ENCODE data around the gene BBS9.

The BBS9 gene

GRCh38 chr7:33446551-33446950, 317.2 kb downstream of the BBS9 start:
- in situ Hi-C loops (cut with HindIII; ENCODE audit: low sequenced_read_pairs), result no loop called here
- TF ChIP-seq CTCF (IDR thresholded peaks at IDR 0.05; ENCODE audit: low read depth, low read length), result no peak
- DNase-seq (ENCODE audit: low read depth, low spot score), result no peak
- no peak overlapping the region for H3K4me3 ChIP-seq (ENCODE audit: low read depth, low read length)

- in situ Hi-C loops (cut with HindIII; ENCODE audit: low sequenced_read_pairs), result no loop called here
- H3K4me3 ChIP-seq (ENCODE audit: low read depth, low read length), result no peak overlapping the region
- DNase-seq (ENCODE audit: low read depth, low spot score), result peak; percentile 6
- no peak for TF ChIP-seq CTCF (IDR thresholded peaks at IDR 0.05; ENCODE audit: low read depth, low read length)
Observed at GRCh38 chr7:33448035-33448434, 318.7 kb downstream of the BBS9 start.

GRCh38 chr7:33449847-33450246, 320.5 kb downstream of the BBS9 start:
- H3K4me3 ChIP-seq (ENCODE audit: low read depth, low read length), result no peak overlapping the region
- TF ChIP-seq CTCF (IDR thresholded peaks at IDR 0.05; ENCODE audit: low read depth, low read length), result no peak
- DNase-seq (ENCODE audit: low read depth, low spot score), result no peak
- in situ Hi-C loops (cut with HindIII; ENCODE audit: low sequenced_read_pairs), result no loop called here

GRCh38 chr7:33452805-33453502, 323.6 kb downstream of the BBS9 start:
- DNase-seq (ENCODE audit: low read depth, low spot score), result peak; percentile 33
- no peak overlapping the region for H3K4me3 ChIP-seq (ENCODE audit: low read depth, low read length)
- TF ChIP-seq CTCF (IDR thresholded peaks at IDR 0.05; ENCODE audit: low read depth, low read length), result no peak
- in situ Hi-C loops (cut with HindIII; ENCODE audit: low sequenced_read_pairs), result no loop called here

- no peak for TF ChIP-seq CTCF (IDR thresholded peaks at IDR 0.05; ENCODE audit: low read depth, low read length)
- H3K4me3 ChIP-seq (ENCODE audit: low read depth, low read length), result no peak overlapping the region
- DNase-seq (ENCODE audit: low read depth, low spot score), result no peak
- in situ Hi-C loops (cut with HindIII; ENCODE audit: low sequenced_read_pairs), result no loop called here
Observed at GRCh38 chr7:33457039-33457438, 327.7 kb downstream of the BBS9 start.

DNA sequence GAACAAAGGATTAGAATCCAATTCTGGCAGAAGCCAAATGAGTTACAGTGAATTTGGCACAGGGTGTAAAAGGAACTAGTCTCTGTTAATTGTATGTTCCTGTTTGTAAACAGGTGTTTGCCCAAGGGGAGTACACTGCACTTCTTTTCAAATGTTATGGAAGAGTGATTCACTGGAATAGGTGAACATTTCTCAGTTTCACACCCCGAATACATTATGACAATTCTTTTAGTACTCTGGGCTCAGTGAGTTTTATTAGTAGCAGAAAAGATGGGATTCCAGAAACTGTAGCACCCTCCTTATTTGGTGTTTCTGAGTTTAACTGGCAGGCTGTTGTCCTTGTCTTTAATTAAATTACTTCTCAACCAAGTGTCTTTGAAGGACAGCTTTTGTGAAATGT, 329.2 kb downstream of the BBS9 start:
- DNase-seq (ENCODE audit: low read depth, low spot score), result no peak
- in situ Hi-C loops (cut with HindIII; ENCODE audit: low sequenced_read_pairs), result no loop called here
- TF ChIP-seq CTCF (IDR thresholded peaks at IDR 0.05; ENCODE audit: low read depth, low read length), result no peak
- H3K4me3 ChIP-seq (ENCODE audit: low read depth, low read length), result no peak overlapping the region

All from astrocyte of the spinal cord (primary cell).